H9 (cell line): ENCODE measurements around the gene ZNF182. TPM values are rescaled to one million over a fixed set of nuclear protein-coding genes. Genes with fewer than 3 reads are reported as not detected.

ENCODE experiments used
- DNase-seq: peaks from one replicate; pipeline ENCODE4 v3.0.0-alpha.2; 2017
- H2AFZ ChIP-seq: one replicate; pipeline ENCODE4 v1.6.1; 2013; ENCODE audit warnings: mild to moderate bottlenecking, low read length, control low read depth, moderate library complexity
- H2AK5ac ChIP-seq: 2 replicates; pipeline ENCODE4 v1.6.1; 2013; ENCODE audit warnings: low read length, control low read depth, mixed read lengths; ENCODE audit not compliant: insufficient read length
- H2BK120ac ChIP-seq: one replicate; pipeline ENCODE4 v1.6.1; 2013; ENCODE audit warnings: low read depth, mild to moderate bottlenecking, low read length, control low read depth, inconsistent platforms; ENCODE audit not compliant: poor library complexity, severe bottlenecking
- H2BK12ac ChIP-seq: 2 replicates; pipeline ENCODE4 v1.6.1; 2013; ENCODE audit warnings: low read length, control low read depth, mixed read lengths, low read depth; ENCODE audit not compliant: insufficient read length
- H2BK15ac ChIP-seq: 2 replicates; pipeline ENCODE4 v1.6.1; 2013; ENCODE audit warnings: low read depth, low read length, control low read depth
- H2BK20ac ChIP-seq: one replicate; pipeline ENCODE4 v1.6.1; 2013; ENCODE audit warnings: low read depth, mild to moderate bottlenecking, low read length, control low read depth, inconsistent platforms; ENCODE audit not compliant: poor library complexity, severe bottlenecking
- H2BK5ac ChIP-seq: 2 replicates; pipeline ENCODE4 v1.6.1; 2013; ENCODE audit warnings: low read length, control low read depth, mixed read lengths; ENCODE audit not compliant: insufficient read length
- H3K14ac ChIP-seq: 2 replicates; pipeline ENCODE4 v1.6.1; 2013; ENCODE audit warnings: low read length, control low read depth; ENCODE audit not compliant: insufficient read depth
- H3K18ac ChIP-seq: 2 replicates; pipeline ENCODE4 v1.6.1; 2013; ENCODE audit warnings: low read depth, mild to moderate bottlenecking, mixed read lengths, low read length, control low read depth; ENCODE audit not compliant: insufficient read length
- H3K23ac ChIP-seq: 2 replicates; pipeline ENCODE4 v1.6.1; 2013; ENCODE audit warnings: low read length, control low read depth, mixed read lengths, low read depth; ENCODE audit not compliant: insufficient read length
- H3K23me2 ChIP-seq: 2 replicates; pipeline ENCODE4 v1.6.1; 2013; ENCODE audit warnings: low read depth, mild to moderate bottlenecking, mixed read lengths, low read length, control low read depth; ENCODE audit not compliant: insufficient read length, poor library complexity, severe bottlenecking
- H3K27ac ChIP-seq: 2 replicates; pipeline ENCODE4 v1.5.1; 2013; ENCODE audit warnings: low read length, control low read depth, mixed read lengths, low read depth; ENCODE audit not compliant: insufficient read length
- H3K27me3 ChIP-seq: 2 replicates; pipeline ENCODE4 v1.6.1; 2013; ENCODE audit warnings: low read length, control low read depth, inconsistent platforms; ENCODE audit not compliant: insufficient read depth
- H3K4ac ChIP-seq: 2 replicates; pipeline ENCODE4 v1.6.1; 2013; ENCODE audit warnings: low read depth, mild to moderate bottlenecking, control low read depth, inconsistent platforms, low read length, moderate library complexity
- H3K4me1 ChIP-seq: 2 replicates; pipeline ENCODE4 v1.6.1; 2013; ENCODE audit warnings: low read length, control low read depth, inconsistent platforms; ENCODE audit not compliant: insufficient read depth
- H3K4me2 ChIP-seq: 2 replicates; pipeline ENCODE4 v1.6.1; 2013; ENCODE audit warnings: low read length, control low read depth, mixed read lengths; ENCODE audit not compliant: insufficient read length, insufficient read depth
- H3K56ac ChIP-seq: 2 replicates; pipeline ENCODE4 v1.6.1; 2013; ENCODE audit warnings: low read depth, mild to moderate bottlenecking, mixed read lengths, low read length, control low read depth; ENCODE audit not compliant: insufficient read length
- H3K79me1 ChIP-seq: 2 replicates; pipeline ENCODE4 v1.6.1; 2013; ENCODE audit warnings: low read depth, mild to moderate bottlenecking, moderate library complexity, low read length, control low read depth, inconsistent platforms; ENCODE audit not compliant: insufficient read depth, poor library complexity, severe bottlenecking
- H3K79me2 ChIP-seq: 2 replicates; pipeline ENCODE4 v1.6.1; 2013; ENCODE audit warnings: low read length, control low read depth, inconsistent platforms; ENCODE audit not compliant: insufficient read depth
- H3K9ac ChIP-seq: 2 replicates; pipeline ENCODE4 v1.6.1; 2013; ENCODE audit warnings: low read length, control low read depth, mixed read lengths; ENCODE audit not compliant: insufficient read length; ENCODE audit errors: extremely low read depth
- H3K9me3 ChIP-seq: one replicate; pipeline ENCODE4 v1.6.1; 2013; ENCODE audit warnings: low read depth, low read length, inconsistent platforms; ENCODE audit not compliant: control insufficient read depth
- H3T11ph ChIP-seq: one replicate; pipeline ENCODE4 v1.6.1; 2013; ENCODE audit warnings: mild to moderate bottlenecking, low read length, control low read depth, inconsistent platforms
- H4K20me1 ChIP-seq: one replicate; pipeline ENCODE4 v1.6.1; 2013; ENCODE audit not compliant: control insufficient read depth, insufficient read length, insufficient read depth
- H4K5ac ChIP-seq: 2 replicates; pipeline ENCODE4 v1.6.1; 2013; ENCODE audit warnings: low read depth, mild to moderate bottlenecking, mixed read lengths, low read length, control low read depth; ENCODE audit not compliant: insufficient read length
- H4K8ac ChIP-seq: replicated peaks from 2 replicates; pipeline ENCODE4 v1.6.1; 2013; ENCODE audit warnings: low read length, control low read depth, mixed read lengths, low read depth; ENCODE audit not compliant: insufficient read length
- H4K91ac ChIP-seq: 2 replicates; pipeline ENCODE4 v1.6.1; 2013; ENCODE audit warnings: low read depth, mild to moderate bottlenecking, moderate library complexity, mixed read lengths, low read length, control low read depth; ENCODE audit not compliant: insufficient read length
- H3K27ac Mint-ChIP-seq, 3 experiments: 2 replicates in 2 of 3; 3 replicates in 1 of 3; pipeline ENCODE4 v1.8.0; 2020 to 2021; ENCODE audit warnings: mixed read lengths in 3 of 3, mild to moderate bottlenecking in 1 of 3, moderate library complexity in 1 of 3
- H3K27me3 Mint-ChIP-seq: 2 replicates; pipeline ENCODE4 v1.8.0; 2021; ENCODE audit warnings: low read depth, mild to moderate bottlenecking, moderate library complexity, mixed read lengths
- H3K36me3 Mint-ChIP-seq, 3 experiments: 2 replicates in 2 of 3; 3 replicates in 1 of 3; pipeline ENCODE4 v1.8.0; 2020 to 2021; ENCODE audit warnings: low read depth in 3 of 3, mixed read lengths in 3 of 3; ENCODE audit not compliant: insufficient read depth in 1 of 3
- H3K4me1 Mint-ChIP-seq, 2 experiments: 2 replicates each; pipeline ENCODE4 v1.8.0; 2020; ENCODE audit warnings: mixed read lengths in 2 of 2
- H3K4me3 Mint-ChIP-seq, 2 experiments: 2 replicates in 1 of 2; 3 replicates in 1 of 2; pipeline ENCODE4 v1.8.0; 2020 to 2021; ENCODE audit warnings: mild to moderate bottlenecking in 2 of 2, mixed read lengths in 2 of 2, moderate library complexity in 1 of 2
- H3K9me3 Mint-ChIP-seq, 2 experiments: 2 replicates in 1 of 2; 3 replicates in 1 of 2; pipeline ENCODE4 v1.8.0; 2020; ENCODE audit warnings: mild to moderate bottlenecking in 2 of 2, mixed read lengths in 2 of 2, moderate library complexity in 1 of 2
- WGBS: extraction: QIAGEN DNeasy Blood & Tissue Kit; methylation state at CpG from one replicate; pipeline ENCODE4 v1.1.7; 2013; ENCODE audit warnings: missing lambda C conversion rate, low lambda C conversion rate, mixed read lengths; ENCODE audit not compliant: insufficient read length; ENCODE audit errors: extremely low coverage; 5-methylcytosine and 5-hydroxymethylcytosine counted together
- long read RNA-seq: library from polyadenylated mRNA; unstranded; transcript quantifications from one replicate; pipeline ENCODE4 v2.0.0, GENCODE V29; 2020
- total RNA-seq: library from RNA; stranded (reverse); gene quantifications from 2 replicates; pipeline ENCODE4 v1.2.1, GENCODE V29; 2021
- TF ChIP-seq, protein P1 (sequence below): fragments of 200-600 bp; sonication (generic); conservative IDR thresholded peaks from 3 replicates; pipeline ENCODE4 v1.8.0; 2021; ENCODE audit warnings: antibody characterized with exemption, mild to moderate bottlenecking

The ZNF182 gene
- total RNA-seq, result 7.5 and 7.6 TPM in 2 replicates
- long read RNA-seq, transcript ZNF182-201 (6 exons, 3,465 nt), result major isoform, 6 of 35 reads
- long read RNA-seq, partial matches to known transcripts, result 6 of 35 reads
- long read RNA-seq, other reads (novel, unspliced or antisense), result 19 of 35 reads

DNA sequence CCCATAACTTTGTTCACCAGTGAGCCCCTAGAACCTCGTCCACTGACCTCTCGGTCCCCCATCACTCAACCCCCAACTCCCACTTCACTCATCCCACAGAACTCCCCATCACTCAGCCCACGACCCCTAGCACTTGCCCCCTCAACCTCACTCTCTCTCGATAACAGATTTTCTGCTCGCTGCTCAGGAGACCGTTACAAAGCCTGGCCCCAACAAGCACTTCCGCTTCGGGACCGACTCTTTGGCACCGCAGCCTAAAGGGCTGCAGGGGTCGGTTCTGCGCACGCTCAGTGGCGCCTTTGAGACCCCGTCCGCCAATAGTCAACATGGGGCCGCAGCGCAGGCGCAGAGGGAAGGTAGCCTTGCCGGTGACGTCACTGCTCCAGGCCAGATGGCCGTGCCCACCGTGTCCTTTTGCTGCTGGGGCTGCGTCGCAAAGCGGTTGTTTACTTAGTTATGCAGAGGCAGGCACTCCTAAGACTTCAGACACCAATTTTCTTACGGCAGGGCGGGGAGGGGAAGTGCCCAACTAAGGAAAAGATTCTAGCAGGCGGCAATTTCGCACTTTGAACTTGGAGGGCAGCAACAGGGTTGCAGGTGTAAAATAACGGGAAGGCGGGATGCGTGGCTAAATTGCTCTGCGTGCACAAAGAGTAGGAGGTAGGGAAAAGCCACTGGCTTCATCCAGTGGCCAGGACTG is at the start of gene ZNF182:
Gene ZNF182, minus strand, starts transcription at position 232 of the 700 bp plus-strand sequence. CDS start 1,380 bp downstream, outside the sequence.
- H3K9me3 ChIP-seq, result peaks cover 8% of the 10 kb centered on the region
- H3K79me1 ChIP-seq, result no peaks in the 10 kb centered on the region
- peak within 1 kb of the TSS; percentile 84 to 97 for H3K4me3 Mint-ChIP-seq
- no peak within 1 kb of the TSS for H4K5ac ChIP-seq
- H2BK5ac ChIP-seq, result no peak within 1 kb of the TSS
- TF ChIP-seq, protein P1, sequence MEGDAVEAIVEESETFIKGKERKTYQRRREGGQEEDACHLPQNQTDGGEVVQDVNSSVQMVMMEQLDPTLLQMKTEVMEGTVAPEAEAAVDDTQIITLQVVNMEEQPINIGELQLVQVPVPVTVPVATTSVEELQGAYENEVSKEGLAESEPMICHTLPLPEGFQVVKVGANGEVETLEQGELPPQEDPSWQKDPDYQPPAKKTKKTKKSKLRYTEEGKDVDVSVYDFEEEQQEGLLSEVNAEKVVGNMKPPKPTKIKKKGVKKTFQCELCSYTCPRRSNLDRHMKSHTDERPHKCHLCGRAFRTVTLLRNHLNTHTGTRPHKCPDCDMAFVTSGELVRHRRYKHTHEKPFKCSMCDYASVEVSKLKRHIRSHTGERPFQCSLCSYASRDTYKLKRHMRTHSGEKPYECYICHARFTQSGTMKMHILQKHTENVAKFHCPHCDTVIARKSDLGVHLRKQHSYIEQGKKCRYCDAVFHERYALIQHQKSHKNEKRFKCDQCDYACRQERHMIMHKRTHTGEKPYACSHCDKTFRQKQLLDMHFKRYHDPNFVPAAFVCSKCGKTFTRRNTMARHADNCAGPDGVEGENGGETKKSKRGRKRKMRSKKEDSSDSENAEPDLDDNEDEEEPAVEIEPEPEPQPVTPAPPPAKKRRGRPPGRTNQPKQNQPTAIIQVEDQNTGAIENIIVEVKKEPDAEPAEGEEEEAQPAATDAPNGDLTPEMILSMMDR, result no peak
- H2BK20ac ChIP-seq, result no peak within 1 kb of the TSS
- H3K36me3 Mint-ChIP-seq, result peaks cover 8 to 17% (median 9%) of the 10 kb centered on the region in 3 experiments
- no peak within 1 kb of the TSS for H2BK12ac ChIP-seq
- H3K27me3 Mint-ChIP-seq, result no peaks in the 10 kb centered on the region
- H3K27ac Mint-ChIP-seq, result peak within 1 kb of the TSS; percentile 94 to 95 (median 94)
- no peak within 1 kb of the TSS for H2BK15ac ChIP-seq
- no peaks in the 10 kb centered on the region; the same call in 1 of the 2 replicates for H3K79me2 ChIP-seq
- no peak within 1 kb of the TSS for H3K56ac ChIP-seq
- no peaks in the 10 kb centered on the region for H3K27me3 ChIP-seq
- no peak within 1 kb of the TSS for H2AK5ac ChIP-seq
- H4K20me1 ChIP-seq, result no peaks in the 10 kb centered on the region
- H3K9me3 Mint-ChIP-seq, result peaks cover 33 to 43% of the 10 kb centered on the region in 2 experiments
- H3K27ac ChIP-seq, result no peak within 1 kb of the TSS
- H4K91ac ChIP-seq, result no peak within 1 kb of the TSS
- peak within 1 kb of the TSS; percentile 18 for H3K18ac ChIP-seq
- no peak within 1 kb of the TSS for H3K23ac ChIP-seq
- H3K4me1 Mint-ChIP-seq, result peaks cover 0 to 6% of the 10 kb centered on the region in 2 experiments; a peak in 3 of 4 replicates
- no peak within 1 kb of the TSS for H3K4ac ChIP-seq
- H3K14ac ChIP-seq, result peak within 1 kb of the TSS; percentile 21; the same call in 1 of the 2 replicates
- H4K8ac ChIP-seq, result no peak within 1 kb of the TSS
- H2AFZ ChIP-seq, result no peak within 1 kb of the TSS
- no peak within 1 kb of the TSS for H3T11ph ChIP-seq
- peak within 1 kb of the TSS; percentile 63 for H3K4me2 ChIP-seq
- H3K4me1 ChIP-seq, result no peaks in the 10 kb centered on the region
- no peaks in the 10 kb centered on the region for H3K23me2 ChIP-seq
- WGBS, result no CpG with 5 or more reads among the region's 34 CpGs
- H3K9ac ChIP-seq, result peak within 1 kb of the TSS; percentile 67
- DNase-seq, result peak; percentile 93
- H2BK120ac ChIP-seq, result no peak within 1 kb of the TSS
